GM18508 (cell line): ENCODE data around the gene HYLS1.

Experiments used
- ATAC-seq: cut with Tn5 transposase; IDR thresholded peaks from one replicate; pipeline ENCODE4 v1.9.1; 2021; ENCODE audit warnings: moderate number of reproducible peaks; ENCODE audit not compliant: insufficient read depth, unreplicated experiment

The HYLS1 gene

DNA sequence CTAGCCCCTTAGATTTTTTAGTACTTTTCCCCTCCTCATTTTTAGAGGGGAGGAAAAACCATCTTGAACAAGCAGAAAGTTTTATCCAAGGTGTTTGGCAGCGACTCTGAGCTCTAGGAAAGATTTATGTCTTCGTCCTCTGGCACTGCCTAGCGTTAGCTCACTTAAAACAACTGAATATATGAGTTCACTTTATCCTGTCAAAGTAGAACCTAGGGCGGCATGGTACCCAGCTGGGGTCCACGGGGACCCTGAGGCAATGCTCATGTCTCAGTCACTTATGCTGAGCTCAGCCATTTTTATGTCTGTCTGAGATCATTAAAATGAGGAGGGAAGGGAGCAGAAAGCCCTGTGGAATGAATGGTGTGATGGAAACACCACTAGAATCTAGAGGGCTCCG lies 44.2 kb downstream of the HYLS1 start:
- ATAC-seq: no peak

DNA sequence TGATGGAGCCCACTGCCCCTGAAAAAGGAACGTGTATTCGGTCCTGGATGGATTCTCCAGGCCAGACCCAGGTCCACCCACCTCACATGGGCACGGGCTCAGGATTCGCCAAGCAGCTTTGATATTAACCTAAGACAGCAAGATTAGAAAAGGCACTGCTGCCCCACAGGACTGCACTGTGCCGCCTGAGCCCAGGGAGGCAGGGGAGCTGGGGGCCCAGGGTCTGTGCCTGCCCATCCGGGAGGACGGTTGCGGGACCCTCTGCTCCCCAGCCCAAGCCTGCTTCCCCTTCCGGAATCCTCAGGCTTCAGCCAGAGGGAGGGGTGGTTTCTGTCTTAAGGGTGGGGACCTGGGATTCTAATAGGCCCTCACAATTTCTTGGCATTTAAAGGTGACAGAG lies 44.8 kb downstream of the HYLS1 start:
- ATAC-seq: no peak

DNA sequence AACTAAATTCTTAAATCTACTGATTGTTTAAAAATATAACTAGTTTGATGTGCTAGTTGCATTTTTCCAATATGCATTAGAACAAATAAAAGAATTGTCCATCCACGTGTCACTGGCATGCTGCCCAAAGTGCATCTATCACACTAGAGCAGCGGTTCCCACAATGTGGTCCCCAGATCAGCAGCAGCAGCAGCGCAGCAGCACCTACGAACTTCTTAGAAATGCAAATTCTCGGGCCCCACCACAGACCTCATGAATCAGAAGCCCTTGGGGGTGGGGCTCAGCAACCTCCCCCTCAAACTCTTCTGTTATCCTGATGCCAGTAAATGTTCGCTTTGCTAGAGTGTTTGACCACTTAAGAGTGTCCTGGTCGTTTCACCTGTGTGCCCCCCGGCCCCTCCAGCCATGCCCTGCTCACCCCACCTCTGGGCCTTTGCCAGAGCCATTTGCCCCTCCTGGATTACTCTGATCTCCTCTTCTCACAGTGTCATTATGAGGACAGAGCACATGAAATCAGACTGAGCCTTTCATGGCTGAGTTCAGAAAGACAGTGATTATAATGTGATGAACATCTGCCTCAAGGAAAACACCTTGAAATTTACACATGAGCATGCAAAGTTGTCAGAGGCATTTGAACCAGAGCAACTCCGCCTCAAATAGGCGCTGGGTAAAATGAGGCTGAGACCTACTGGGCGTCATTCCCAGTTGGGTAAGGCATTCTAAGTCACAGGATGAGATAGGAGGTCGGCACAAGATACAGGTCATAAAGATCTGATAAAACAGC lies 45.8 kb downstream of the HYLS1 start:
- ATAC-seq: no peak

DNA sequence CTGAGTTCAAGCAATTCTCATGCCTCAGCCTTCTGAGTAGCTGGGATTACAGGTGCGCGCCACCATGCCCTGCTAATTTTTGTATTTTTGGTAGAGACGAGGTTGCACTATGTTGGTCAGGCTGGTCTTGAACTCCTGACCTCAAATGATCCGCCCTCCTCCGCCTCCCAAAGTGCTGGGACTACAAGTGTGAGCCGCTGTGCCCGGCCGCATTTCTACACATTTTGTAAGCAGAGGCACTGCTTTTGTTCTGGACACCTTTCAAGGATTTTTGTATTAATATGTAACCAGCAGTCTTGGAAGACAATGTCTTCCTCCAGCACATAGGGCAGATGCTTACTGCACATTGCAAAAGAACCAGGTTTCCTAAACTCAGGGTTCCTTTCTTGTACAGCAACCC lies 47.0 kb downstream of the HYLS1 start:
- no peak for ATAC-seq

DNA sequence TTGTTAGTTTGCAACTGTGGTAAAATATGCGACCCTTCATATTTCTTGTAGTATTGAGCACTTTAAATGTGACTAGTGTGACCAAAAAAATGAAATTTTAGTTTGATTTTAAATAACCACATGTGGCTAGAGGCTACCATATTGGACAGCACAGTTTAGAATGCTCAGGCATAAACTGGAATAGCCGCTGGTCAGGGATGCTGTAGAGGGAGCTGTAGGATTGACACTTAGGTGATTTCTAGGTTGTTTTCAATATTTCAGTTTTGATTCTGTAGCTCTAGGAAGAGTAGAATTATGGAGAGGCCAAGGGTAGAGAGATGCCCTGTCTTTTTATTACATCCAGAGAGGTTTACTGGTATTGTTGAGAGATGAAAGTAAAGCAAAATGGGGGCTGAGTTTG lies 47.6 kb downstream of the HYLS1 start:
- no peak for ATAC-seq

DNA sequence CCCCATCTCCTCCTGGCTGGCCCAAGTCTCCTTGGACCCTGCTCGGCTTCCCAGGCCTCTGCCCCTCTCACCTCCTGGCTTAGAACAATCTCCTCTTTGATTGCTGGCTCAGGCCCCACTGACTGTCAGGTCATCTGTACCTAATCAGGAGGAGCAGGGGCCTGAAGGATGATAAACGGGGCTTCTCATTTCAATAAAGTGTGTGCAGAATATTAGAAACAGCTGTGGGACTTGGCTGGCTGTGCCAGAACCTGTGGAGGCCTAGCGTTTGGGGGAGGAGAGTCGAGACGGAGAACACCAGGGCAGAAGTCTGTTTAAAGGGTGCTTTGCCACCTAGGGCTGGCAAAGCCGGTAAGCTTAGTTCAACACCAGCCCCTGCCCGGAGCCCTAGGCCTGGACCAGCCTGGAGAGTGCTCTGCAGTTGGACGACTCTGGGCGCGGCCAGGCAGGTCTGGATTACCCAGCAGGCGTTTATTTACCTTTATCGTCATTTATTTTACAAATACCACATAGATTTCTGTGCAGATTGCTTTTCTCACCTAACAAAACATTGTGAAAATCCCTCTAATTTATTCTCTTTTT lies 48.2 kb downstream of the HYLS1 start:
- ATAC-seq: no peak

DNA sequence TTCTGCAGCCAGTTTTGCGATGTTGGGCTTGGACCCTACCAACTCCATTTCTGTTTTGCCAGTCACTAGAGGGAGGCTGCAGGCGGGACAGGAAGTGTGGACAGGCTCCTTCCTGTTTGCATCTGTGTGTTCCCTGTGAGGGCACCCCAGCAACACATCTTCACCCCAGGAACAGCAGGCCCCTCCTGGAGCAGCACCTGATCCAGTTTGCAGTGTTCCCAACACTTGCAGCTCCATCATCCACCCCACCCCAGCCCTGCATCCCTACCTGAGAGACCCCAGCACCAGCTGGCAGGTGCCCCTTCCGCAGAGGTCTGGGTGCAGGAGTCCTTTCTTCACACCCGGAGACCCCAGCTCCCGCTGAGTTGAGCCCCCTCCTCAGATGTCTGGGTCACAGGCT lies 51.0 kb downstream of the HYLS1 start:
- ATAC-seq: no peak

DNA sequence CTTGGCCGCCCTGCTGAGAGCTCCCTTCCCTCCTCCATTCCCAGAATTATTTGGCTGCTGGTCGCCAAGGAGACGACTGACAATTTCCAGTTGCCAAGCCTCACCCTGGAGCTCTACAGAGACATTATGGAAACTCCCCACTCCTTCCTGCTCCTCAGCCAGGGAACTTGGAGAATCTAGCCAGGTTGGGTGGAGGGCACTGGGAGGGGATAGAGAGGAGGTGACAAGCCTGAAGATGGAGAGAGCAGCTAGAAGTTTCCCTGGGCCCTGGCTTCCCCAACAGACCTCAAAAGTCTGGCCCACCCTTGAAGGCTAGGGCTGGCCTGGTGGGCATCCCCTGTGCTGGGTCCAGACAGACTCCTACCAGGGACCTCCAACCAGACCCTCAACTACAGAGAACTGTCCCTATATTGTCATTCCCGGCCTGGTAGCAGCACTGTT lies 51.6 kb downstream of the HYLS1 start:
- ATAC-seq: no peak

DNA sequence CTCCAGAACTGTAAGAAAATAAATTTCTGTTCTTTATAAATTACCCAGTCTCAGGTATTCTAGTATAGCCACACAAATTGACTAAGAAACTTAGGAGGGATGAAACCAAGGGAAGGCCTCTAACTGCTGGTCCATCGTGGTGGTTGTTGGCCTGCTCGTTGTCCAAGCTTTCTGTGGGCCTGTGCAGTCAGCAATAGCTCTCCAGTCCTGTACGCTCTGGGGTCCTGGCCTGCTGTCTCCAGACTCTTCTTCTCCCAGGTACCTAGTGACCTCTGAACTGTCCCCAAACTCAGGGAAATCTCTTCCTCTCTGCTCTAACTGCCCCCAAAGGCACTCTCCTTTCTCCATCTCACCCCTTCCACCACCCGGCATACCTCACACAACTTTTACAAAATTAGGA lies 52.7 kb downstream of the HYLS1 start:
- ATAC-seq: no peak

DNA sequence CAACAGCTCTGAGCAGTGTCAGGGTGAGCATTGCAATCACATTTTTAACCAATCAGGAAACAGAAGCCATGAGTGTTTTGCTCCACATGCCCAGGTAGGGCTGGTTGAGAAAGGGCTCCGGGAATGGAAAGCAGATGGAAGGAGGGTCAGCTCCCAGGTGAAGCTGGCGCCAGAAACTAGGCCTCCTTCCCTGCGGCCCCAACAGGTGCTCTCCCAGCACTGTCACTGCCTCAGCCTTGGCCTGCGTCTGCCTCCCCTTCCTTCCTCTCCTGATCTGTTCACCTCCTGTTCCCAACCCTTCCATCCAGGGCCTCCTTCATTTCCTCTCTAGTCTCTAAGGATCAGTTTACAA lies 53.8 kb downstream of the HYLS1 start:
- no peak for ATAC-seq

DNA sequence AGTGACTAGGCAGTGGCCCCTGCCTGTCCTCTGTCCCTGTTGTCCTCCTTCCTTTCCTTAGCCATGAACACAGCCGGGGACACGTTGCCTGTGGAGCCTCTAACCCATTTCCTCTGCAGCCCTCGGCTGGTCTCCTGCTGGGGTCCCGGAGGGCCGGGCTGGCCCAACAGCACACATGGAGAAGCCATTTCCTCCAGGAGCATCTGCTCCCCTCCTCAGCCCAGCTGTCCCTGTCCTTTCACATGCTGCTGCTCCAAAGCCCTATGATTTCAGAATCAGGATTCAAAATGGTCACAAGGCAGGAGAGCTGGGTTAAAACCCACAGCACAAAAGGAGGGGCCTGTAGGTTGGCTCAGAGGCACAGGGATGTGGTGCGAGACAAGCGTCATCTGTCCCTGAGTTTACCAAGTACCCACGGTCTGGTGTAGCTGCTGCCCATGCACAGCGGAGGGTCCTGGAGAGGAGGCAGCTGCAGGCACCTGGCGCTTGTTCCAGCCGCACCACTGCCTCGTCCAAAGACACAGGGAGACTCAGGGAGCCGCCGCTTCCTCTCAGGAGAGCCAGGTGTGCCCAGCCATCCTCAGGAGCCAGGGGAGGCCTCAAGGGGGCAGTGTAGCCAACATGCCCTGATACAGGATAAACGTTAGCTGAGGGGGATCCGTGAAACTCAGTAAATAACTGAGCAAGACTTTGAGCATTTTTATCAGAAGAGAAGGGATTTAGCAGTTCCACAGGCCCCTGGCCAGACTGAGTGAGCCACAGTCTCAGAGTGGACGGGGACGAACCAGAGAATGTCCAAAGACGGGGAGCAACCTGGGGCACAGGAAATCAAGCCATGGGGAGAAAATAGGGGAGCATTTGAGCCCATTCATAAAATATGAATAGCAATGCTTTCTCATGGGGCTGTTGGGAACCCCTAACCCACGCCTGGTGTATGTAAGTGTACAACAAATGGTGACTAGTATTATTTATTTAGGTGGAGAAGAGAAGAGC lies 54.4 kb downstream of the HYLS1 start:
- no peak for ATAC-seq

DNA sequence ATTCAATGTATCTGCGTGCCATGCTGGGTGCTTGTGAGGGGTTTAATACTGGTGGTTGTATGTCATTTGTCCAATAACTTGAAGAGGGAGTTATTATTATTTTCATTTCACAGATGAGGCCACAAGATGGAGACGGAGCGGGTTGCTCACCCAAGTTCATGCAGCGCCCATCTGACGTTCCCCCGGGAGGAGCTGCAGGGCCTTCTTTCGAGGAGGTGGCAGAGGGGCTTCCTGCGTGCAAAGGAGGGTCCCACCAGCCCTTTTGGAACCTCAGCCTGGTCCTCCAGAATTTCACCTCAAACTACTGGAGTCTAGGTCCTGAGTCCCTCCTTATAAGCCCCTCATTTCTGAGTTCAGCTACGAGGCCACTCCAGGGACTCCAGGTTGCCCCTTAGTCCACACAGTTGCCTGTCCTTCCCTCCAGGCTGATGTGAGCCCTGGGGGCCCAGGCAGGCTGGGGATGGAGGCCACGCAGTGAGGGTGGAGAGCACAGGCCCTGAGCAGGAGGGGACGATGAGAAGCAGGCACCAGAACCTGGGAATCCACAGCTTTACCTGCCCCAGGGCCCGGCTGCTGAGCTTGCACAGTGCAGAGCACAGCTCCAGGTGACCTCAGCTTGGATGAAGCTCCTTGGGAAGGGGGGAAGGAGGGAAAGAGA lies 55.4 kb downstream of the HYLS1 start:
- ATAC-seq: no peak

DNA sequence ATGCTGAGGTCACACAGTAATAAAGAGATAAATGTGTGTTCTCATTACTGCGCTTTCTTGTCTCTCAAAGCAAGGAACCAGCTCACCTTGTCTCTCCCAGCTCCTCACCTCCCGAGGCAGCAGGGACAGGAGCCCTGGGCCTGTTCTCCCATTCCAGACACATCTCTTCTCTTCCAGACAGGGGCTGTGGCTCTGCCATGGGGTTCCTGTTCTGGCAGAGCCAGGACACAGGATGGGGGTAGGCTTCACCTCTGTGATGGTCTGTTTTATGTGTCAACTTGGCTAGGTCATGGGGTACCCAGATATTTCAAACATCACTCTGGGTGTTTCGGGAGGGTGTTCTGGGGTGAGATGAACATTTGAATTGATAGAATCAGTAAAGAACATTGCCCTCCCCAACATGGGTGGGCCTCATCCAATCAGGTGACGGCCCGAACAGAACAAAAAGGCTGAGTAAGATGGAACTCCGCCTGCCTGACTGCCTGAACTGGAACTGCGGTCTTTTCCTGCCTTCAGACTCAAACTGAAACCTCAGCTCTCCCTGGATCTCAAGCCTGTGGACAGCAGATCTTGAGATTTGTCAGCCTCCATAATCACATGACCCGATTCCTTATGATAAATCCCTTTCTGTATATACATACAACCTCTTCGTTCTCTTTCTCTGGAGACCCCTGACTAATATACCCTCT lies 56.3 kb downstream of the HYLS1 start:
- ATAC-seq: no peak

DNA sequence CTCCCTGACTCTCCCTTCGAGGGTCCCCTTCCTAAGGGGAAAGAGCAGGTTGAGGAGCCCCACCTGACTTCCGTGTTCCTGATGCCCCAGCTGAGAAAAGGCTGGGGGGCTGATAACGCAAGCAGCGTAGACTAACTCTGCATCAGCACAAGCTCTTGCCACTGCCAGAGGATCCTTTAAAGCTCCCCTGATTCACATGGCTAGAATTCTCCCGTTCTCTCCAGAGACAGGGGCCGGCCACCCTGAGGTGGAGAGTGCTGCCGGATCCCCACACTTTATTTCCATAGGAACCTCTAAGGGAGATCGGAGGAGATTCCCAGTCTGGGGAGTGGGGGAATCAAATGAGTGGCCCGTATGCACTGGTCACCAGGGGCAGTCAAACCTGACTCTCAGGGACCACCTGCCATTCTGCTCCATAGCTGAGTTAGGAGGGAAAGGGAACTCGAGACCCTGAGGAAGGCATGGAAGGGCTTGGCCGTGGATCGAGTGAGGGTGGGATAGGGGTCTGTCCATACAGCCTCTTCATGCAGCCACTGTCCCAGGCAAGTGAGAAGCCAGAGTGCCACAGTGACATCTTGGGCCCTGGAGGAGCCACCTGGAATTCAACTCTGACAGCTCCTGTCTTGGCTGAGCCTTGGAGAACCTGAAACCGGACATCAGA lies 57.0 kb downstream of the HYLS1 start:
- no peak for ATAC-seq

DNA sequence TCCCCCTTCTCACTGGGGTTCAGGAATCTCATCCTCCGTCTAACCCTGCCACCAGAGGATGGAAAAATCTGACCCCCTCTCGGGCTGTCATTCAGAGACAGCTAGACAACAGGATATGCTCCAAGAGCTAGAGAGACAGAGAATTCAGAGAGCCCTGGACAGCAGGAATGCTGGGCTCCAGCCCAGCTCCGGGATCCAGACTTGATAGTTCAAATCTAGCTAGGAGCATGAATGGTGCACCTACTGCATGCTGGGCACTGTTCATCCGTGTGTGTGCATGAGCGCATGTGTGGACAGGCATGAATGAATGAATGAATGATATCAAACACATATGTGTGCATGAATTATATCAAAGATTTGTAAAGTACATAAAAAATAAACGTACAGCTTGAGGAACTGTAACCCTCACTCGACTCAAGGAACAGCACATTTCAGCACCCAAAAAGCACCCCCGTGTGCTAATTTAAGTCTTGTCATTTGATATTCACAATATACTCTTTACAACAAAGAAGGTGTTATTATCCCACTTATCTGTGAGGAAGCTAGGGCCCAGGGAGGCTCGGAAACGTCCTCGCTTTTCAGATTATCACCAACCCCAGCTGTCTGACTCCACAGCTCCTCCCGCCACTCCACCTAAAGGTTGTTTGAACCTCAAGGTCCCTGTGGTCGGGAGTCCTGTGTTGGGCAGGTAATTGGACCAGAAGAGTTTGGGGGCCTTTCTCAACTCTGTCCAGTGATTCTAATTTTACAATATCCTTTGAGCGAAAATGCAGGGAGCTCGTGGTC lies 57.7 kb downstream of the HYLS1 start:
- ATAC-seq: no peak

DNA sequence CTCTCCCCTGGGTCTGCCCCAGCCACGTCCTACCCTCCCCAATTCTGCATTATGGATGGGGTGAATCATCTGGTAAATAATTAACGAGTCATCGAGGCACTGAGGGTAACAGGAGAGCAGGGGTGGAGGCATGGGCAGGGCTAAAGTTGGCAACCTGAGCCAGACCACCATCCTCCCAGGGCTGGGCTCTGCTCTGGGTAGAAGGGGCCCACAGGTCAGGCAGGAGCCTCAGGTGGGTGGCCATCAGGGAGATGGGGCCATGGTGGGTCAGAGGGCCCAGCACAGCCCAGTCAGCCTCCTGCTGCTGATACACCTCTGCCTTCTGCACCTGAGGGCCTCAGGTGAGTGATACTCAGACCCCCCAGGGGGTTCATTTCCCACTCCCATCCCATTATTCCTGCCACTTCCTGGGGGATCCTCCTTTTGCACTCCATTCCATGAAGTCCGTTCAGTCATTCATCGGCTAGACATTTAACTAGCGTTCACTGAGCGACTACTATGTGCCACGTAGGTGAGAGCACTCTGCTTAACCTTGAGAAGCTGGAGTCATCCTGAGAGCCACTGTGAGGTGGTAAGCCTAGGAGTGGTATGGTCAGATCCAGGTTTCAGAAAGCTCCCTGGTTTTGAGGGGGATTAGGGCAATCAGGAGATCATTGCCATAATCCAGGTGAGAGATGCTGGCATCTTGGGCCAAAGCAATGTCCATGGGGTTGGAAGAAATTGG lies 58.5 kb downstream of the HYLS1 start, which contains the start of gene VSIG10L2:
Gene VSIG10L2, plus strand, starts transcription at position 248 of the 724 bp plus-strand sequence. Its CDS starts 12 bp downstream, at position 260.
- no peak for ATAC-seq

DNA sequence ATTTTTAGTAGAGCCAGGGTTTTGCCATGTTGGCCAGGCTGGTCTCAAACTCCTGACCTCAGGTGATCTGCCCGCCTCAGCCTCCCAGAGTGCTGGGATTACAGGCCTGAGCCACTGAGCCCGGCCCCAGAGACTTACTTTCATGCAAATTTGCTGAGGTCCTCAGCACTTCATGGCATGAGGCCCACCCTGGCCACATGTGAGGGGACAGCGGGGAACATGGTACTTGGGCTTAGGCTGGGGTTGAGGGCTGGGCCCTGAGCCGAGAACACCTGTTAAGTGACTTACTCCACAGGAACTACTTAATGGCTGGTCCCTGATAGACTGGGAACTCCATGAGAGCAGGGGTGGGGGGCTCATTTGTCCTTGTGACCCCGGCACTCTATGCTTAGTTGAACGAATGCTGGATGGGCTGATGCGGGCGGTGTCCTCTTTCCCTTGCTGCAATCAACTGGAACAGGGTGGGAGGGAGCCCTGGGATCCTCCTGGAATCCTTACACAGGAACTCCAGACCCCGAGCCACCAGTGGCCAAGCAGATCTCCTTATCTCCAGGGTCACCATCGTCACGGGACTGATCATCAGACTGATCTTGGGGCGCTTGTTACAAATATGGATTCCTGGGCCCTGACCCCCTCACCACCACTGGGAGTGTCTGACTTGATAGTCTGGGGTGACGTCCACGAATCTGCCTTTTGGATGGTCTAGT lies 59.4 kb downstream of the HYLS1 start:
- ATAC-seq: no peak
